Activated CD4-positive, alpha-beta T cell treated with anti-CD3 and anti-CD28 coated beads, Interleukin-2, amount 50 U/mL, for 48 hours (primary cell): ENCODE data around the gene OXER1.

Source experiments
- DNase-seq, 2 experiments: peaks; one replicate each; pipeline ENCODE4 v3.0.0-alpha.2; 2020

The OXER1 gene

GRCh38 chr2:42768706-42769256 is 4.8 kb upstream of the OXER1 start:
- no peak for DNase-seq

GRCh38 chr2:42767899-42768705 is 4.2 kb upstream of the OXER1 start:
- no peak for DNase-seq

GRCh38 chr2:42767080-42767898 is 3.4 kb upstream of the OXER1 start:
- DNase-seq, result no peak

- no peak for DNase-seq
Observed at GRCh38 chr2:42765686-42766085, 1.8 kb upstream of the OXER1 start.

GRCh38 chr2:42764901-42765300 is 966 bp upstream of the OXER1 start:
- no peak for DNase-seq

- DNase-seq, result no peak
Observed at GRCh38 chr2:42762823-42763804, 821 bp downstream of the OXER1 start.

DNA sequence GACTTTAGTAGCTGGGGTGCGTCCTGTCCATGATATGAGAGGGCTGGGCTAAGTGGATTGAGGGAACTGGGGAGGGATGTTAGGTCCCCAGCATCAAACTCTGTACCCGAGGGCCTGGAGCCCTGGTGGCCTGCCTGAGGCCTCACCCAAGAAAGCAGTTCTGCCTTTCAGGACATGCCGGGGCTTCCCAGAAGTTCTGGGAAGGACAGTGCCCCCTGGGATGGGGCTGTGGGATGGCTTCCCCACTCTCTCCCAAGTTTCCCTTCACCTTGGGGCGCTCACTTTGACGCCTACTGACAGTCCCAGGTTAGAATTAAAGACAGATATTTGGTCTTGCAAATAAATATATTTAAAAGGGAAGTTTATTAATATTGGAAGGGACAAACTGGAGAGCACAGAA is 1.8 kb downstream of the OXER1 start:
- DNase-seq, result no peak

GRCh38 chr2:42761554-42761953 is 2.4 kb downstream of the OXER1 start:
- no peak for DNase-seq

DNA sequence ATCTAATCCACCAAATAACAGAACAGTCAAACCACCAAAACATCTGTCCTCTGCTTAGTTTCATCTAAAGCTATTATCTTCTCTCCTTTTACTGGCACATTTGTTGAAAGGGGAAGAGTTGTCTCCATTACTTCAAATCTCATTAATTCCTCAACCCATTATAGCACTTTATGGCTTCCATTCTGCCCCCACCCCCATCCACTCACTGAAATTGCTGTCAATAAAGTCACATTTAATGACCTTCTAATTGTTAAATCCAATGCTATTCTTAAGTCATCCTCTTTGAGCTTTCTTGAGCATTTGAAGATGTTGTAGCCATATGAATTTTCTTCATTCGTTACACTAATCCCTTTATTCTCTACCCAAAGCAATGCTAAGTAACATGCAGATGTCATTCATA is 5.2 kb downstream of the OXER1 start:
- no peak for DNase-seq

DNA sequence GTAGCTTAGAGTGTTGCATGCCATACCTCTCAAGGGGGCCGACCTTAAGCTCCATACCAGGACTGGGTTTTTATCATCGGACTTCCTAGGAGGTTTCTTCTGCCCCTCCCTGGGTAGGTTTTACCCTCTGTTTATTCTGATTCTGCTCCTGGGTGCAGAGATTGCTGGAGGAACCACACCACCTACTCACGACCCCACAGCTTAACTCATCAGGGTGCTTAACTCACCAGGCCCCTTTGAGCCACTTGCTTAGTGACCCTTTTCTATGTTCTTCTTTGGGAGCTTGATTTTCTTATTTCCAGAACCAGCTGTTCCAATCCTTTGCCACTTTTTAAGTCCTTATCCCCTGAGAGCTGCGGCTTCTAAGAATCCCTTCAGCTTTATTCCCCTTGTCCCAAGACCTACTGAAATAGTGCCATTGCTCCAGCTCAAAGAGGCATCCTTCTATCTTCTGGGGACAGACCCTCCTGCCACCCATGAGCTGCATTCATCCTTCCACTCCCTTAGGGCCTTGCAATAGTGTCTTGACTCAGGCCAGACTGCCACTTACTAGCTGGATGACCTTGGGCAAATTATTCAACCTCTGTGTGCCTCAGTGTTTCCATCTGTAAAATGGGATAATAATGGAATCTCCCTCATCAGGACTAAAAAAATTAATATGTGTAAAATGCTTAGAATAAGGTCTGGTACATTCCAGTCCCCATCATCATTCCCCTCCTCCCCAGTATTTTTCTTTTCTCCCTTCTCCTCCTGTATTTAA is 5.8 kb downstream of the OXER1 start:
- no peak for DNase-seq

DNA sequence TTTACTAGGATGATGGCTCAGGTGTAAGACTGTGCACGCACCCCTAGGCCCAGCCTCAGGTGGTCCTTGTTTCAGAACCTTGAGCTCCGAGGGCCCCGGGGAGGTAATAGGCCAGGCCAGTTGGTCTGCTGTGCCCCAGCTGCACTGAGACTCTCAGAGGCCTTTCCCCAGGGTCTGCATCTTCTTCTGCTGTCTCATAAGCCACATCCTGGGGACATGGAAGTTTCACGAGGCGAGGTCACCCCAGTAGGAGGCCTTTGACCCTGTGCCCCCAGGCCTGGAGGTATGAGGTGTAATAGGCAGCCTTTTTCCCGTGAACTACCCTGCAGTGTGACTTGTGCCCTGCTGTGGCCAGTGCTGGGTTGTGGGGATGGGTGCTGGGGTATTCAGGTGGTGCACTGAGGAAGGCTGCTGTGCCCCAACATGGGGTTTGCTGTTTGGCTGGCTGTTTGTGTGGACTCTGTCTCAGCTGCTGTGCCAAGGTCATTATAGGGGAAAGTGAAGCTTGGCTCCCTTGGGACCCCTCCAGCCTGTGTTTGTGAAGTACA is 6.9 kb downstream of the OXER1 start:
- no peak for DNase-seq

DNA sequence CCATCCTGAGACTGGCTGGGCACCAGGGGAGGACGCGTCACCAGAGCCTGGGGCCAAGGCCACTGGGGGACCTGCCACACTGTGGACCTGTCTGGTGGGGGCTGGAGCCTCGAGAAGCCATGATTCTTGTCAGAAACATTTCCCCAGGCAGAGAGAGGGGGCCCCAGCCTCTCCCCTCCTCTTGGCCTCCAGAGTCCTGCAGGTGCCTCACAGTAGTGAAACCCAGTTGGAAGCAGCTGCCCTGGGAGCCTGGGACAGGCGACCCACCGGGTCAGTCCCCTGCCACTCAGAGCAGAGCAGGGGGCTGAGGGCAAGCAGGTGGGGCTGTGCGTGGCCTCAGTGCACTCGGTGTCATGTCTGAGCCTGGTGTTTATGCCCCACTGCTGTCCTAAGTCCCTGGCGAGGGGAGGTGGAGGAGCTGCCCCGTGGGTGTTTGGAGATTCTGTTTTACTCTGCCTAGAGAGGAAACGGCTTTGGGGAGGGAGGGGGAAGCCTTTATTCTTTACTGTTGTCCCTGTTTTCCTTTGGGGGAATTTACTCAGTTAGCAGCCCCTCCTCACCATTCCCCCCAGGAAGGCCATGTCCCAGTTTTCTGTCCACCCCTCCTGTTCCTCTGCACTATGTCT is 7.7 kb downstream of the OXER1 start:
- DNase-seq, result no peak

- DNase-seq, result no peak
Observed at GRCh38 chr2:42755191-42755880, 8.6 kb downstream of the OXER1 start.

- no peak for DNase-seq
Observed at GRCh38 chr2:42754776-42755140, 9.2 kb downstream of the OXER1 start.

DNA sequence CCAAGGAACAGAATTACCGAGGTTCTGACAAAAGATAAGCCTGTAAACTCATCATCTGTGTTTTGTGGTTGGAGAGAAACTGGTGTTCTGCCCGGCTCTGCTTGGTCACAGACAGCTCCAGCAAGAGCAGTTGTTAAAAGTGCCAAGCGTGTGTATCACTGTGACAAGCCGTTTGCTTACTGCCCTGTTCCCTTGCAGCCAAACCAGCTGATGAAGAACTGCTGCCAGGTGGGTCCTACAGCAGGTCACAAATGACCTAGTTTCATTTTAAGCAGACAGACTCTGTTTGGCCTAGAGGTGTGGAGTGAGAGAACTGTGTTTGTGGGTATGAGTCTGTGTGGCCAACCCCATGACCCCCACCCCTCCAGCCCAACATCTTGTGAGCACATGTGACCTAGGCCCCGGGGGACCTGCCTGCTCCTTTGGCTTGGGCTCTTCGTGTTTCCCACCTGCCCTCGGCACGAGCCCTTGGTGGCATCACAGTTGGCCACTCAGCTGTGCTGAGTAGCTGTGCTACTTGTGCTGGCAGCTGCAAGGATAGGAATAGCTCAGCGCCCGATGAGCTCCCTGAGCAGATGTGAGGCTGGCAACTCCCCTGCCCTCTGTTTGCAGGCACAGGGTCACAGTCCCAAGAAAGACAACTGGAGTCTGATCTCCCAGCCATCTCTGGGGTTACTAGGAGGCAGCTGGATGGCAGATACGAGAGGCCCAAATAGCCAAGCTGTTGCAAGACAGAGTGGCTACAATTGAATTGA is 9.7 kb downstream of the OXER1 start:
- no peak for DNase-seq

- no peak for DNase-seq
Observed at GRCh38 chr2:42752816-42753813, 10.8 kb downstream of the OXER1 start.

DNA sequence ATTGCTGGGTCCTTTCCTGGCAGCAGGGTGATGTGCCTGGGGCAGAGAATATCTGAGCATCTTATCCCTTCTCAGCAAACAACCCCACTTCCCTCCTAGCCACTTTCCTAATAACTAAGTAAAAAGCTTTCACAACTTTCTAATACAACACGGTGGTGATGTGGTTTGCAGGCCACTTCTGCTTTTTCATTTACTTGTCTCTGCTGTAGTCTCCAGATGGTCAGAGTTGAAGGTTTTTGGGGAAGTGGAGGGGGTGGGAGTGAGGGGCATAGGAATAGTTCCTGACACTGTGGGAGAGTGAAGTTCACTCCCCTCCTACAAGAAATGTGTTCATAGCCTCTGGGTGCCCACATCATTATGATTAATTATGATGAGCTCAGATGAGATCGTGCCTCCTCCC is 11.6 kb downstream of the OXER1 start:
- no peak for DNase-seq

GRCh38 chr2:42748840-42749239 is 15.1 kb downstream of the OXER1 start:
- DNase-seq, result no peak
